GM12874 (cell line): Measurements from ENCODE around the gene ACTN1.

Experiments
- CTCF ChIP-seq: IDR thresholded peaks from 2 replicates; pipeline ENCODE4 v1.5.1; 2011; ENCODE audit warnings: low read depth, mild to moderate bottlenecking, control low read depth, low read length, moderate library complexity; ENCODE audit not compliant: insufficient read depth

Gene ACTN1

GRCh38 chr14:68894802-68895703 is 84.0 kb downstream of the ACTN1 start:
- TF ChIP-seq CTCF, result no peak

DNA sequence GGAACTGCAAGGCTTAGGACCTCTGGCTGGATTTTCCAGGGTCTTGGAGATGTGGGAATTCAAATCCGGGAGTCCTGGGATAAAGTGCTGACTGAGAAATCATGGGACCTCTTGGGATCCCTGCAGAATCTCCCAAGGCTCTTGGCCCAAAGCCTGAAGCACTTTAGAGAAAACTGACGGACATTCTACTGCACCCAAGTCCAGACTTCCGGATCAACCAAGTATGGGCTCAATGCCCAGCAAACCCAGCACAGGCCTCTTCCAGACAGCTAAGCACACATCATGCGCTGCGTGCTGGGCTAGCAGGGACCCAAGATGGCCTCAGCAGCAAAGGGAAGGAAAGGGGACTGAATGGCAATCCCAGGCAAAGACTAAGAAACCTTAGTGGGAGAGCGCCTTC is 85.0 kb downstream of the ACTN1 start:
- no peak for TF ChIP-seq CTCF

GRCh38 chr14:68893566-68893965 is 85.5 kb downstream of the ACTN1 start:
- no peak for TF ChIP-seq CTCF

DNA sequence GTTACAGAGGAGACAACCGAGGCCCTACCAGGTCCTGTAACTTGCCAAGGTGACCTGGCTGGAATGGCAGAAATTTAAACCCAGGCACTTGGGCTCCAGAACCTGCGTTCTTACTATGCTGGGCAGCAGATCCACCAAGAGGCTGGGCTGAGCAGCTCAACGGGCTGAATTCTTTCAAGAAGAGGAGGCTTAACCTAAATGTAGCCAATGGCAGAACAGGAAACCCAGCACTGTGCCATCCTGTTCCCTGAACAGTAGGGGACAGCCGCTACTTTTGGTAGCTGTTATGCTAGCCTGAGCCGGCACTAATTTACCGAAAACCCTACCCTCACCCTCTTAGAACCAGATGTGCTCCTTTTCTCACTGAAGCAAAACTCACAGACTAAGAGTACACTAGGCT is 86.1 kb downstream of the ACTN1 start:
- TF ChIP-seq CTCF, result no peak

DNA sequence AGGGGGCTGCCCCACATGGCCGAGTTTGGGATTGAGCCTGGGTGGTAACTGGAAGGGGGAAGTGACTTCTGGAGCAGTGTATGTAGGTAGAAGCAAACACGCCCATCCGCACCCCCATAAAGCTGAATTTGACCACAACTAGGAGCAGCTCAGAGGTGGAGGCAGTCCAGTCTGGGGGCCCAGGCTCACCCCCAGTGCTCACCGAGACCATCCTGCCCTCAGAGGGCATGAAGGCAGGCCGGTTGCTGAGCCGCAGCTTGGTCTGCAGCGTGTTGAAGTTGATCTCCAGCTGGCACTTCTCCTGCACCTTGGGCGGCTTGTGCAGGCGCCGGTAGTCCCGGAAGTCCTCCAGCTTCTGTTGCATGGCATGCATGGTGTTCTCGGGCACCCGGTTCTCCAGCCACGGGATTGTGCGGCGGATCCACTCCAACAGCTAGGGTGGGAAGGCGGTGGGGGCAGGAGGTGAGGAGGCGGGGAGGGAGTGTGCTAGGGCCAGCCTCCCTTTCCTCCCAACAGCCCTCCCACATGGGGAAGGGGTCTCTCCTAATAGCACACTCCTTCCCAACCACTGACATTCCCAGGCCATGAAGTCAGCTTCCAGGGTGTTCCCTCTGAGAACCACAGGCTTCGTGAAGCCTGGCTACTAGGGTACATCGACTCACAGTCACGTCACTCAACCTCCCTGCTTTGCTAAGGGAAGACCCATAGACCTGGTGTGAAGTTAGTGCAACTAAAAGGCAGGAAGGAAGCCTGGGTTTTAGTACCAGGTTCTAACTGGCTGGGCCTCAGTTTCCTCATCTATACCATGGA is 87.0 kb downstream of the ACTN1 start:
- TF ChIP-seq CTCF, result no peak

GRCh38 chr14:68890173-68890931 is 88.8 kb downstream of the ACTN1 start:
- no peak for TF ChIP-seq CTCF

- TF ChIP-seq CTCF, result no peak
These were observed 90.2 kb downstream of the ACTN1 start for GRCh38 chr14:68888883-68889282.
